ENCODE data around the gene PAIP2. TPM values are rescaled to one million over a fixed set of nuclear protein-coding genes. Genes with fewer than 3 reads are reported as not detected.

Gene PAIP2
- total RNA-seq, 4 donors from 2014 or later: 73.6 to 111 (median 97.0) TPM

DNA sequence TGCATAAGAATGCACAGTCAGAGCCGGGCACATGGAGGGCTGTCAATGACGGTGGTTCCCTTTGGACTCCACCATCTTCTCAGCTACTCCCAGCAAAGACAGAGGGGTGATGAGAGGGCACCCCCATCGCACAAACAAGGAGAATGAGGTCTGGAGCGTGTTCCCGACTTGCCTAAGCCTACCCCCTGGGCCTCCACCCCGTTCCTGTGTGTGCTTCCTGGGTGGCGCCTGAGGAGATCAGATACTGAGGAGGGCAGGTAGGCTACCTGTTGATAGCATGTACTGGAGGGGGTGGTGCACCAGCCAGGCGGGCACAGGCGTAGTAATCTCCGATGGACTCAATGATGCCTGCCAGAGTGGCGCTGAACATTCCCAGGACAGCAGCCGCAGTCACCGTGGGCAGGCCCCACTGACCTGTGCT, 37.3 kb downstream of the PAIP2 start:
- no peaks in the 10 kb centered on the region for H3K27me3 ChIP-seq
- H3K4me1 ChIP-seq: peaks cover 0 to 21% (median 8%) of the 10 kb centered on the region in 4 donors
- H3K4me3 ChIP-seq: no peak overlapping the region
- H3K9me3 ChIP-seq: no peaks in the 10 kb centered on the region
- intact Hi-C loops (cut with DNase I): no loop called here
- H3K27ac ChIP-seq (replicated peaks in 1 of 4): no peak overlapping the region
- WGBS: 81% methylated on average over 13 of the region's 13 CpGs
- no peak for DNase-seq (ENCODE audit: extremely low spot score)
- TF ChIP-seq POLR2A (IDR thresholded peaks at IDR 0.05; ENCODE audit: low read depth) (no peak), EP300 (IDR thresholded peaks at IDR 0.05) (no peak), POLR2AphosphoS5 (IDR thresholded peaks at IDR 0.05) (no peak)
- TF ChIP-seq, protein P1, sequence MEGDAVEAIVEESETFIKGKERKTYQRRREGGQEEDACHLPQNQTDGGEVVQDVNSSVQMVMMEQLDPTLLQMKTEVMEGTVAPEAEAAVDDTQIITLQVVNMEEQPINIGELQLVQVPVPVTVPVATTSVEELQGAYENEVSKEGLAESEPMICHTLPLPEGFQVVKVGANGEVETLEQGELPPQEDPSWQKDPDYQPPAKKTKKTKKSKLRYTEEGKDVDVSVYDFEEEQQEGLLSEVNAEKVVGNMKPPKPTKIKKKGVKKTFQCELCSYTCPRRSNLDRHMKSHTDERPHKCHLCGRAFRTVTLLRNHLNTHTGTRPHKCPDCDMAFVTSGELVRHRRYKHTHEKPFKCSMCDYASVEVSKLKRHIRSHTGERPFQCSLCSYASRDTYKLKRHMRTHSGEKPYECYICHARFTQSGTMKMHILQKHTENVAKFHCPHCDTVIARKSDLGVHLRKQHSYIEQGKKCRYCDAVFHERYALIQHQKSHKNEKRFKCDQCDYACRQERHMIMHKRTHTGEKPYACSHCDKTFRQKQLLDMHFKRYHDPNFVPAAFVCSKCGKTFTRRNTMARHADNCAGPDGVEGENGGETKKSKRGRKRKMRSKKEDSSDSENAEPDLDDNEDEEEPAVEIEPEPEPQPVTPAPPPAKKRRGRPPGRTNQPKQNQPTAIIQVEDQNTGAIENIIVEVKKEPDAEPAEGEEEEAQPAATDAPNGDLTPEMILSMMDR (IDR thresholded peaks at IDR 0.05): no peak
- H3K36me3 ChIP-seq: peaks cover 0 to 12% (median 0%) of the 10 kb centered on the region in 4 donors

DNA sequence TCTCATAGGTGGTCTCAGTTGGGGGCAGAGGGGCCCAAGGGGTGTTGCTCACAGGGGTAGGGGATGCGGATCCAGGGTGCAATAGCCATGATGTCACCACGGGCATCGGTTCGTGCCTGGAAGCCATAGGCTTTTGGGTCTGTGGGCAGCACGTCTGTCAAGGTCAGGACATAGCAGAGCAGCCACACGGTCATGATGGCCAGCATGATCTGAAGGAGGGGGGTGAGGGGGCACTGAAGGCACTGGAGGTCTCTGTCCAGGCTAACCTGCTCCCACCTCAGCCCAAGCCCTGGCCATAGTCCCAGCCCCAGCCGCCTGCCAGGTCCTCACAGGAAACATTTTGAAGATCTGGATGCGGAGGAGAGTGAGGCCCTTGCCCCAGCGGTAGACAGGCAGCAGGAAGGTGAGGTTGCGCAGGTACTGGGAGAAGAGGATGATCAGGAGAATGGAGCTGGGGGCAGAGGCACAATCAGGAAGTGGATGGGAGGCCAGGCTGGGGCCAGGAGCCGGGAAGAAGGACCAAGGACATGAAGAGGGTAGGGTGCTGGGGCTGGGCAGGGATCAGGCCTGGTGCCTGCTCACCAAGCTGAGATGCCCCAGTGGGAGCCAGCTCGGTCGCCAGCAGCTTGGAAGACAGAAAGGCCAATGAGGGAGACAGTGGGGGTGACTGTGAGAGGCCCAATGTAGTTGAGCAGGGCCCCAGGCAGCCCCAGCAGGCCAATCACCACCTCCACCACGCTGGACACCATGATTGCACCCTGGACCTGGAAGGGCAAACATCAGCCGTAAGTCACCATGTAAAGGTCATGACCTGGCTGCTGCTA, 38.2 kb downstream of the PAIP2 start:
- Histone ChIP-seq H3K27me3 (no peaks in the 10 kb centered on the region), H3K36me3 (peaks cover 0 to 9% (median 0%) of the 10 kb centered on the region in 4 donors), H3K9me3 (no peaks in the 10 kb centered on the region), H3K4me1 (peaks cover 0 to 17% (median 5%) of the 10 kb centered on the region in 4 donors), H3K27ac (replicated peaks in 1 of 4) (no peak overlapping the region), H3K4me3 (no peak overlapping the region)
- 95% methylated on average over 13 of the region's 15 CpGs for WGBS
- no peak for DNase-seq (ENCODE audit: extremely low spot score)
- TF ChIP-seq EP300 (IDR thresholded peaks at IDR 0.05) (no peak), POLR2AphosphoS5 (IDR thresholded peaks at IDR 0.05) (no peak), POLR2A (IDR thresholded peaks at IDR 0.05; ENCODE audit: low read depth) (no peak)
- TF ChIP-seq, protein P1 (IDR thresholded peaks at IDR 0.05): no peak
- intact Hi-C loops (cut with DNase I): no loop called here

DNA sequence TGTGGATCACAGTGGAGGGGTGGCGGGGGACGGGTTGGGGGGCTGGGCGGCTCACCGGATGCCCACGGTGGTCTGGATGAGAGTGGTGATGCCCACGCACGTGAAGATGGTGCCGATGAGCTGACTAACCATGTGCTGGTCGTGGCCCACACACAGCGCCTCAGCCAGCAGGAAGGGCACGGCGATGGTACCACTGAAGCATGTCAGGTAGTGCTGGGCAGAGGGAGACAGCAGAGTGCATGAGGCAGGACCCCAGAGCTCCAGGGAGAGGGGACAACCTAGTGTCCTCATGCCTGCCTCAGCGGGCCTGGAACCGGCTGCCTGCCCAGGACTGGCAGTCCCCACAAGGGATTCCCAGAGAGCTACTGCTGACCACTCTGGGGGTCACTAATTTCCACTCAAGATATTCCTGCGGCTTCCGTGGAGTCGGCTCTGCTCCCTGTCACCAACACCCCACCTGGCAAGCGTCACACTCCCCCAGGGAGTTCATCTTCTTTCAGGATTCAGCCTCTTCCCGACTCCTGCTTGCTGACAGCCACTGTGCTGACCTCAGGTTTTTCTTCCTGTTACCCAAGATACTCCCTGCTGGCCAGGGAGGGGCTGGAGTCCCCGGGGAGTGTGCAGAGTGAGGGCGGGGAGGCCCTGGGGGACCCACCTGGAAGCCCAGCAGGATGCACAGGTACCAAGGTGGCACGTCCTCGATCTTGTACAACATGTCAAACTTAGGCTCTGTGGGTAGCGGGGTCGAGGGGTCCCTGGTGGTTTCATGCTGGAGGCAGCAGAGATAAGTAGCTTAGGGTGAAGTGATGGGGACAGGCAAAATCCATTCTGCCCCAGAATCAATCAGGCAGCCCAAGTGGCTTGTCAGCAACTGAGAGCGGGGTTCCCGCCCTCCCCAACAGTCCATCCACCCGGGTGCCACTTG, 40.4 kb downstream of the PAIP2 start:
- no peak for TF ChIP-seq EP300 (IDR thresholded peaks at IDR 0.05)
- no peak overlapping the region for H3K4me3 ChIP-seq
- H3K9me3 ChIP-seq: no peaks in the 10 kb centered on the region
- DNase-seq (ENCODE audit: extremely low spot score): no peak
- 87% methylated on average over 24 of the region's 28 CpGs for WGBS
- H3K4me1 ChIP-seq: peaks cover 0 to 15% (median 7%) of the 10 kb centered on the region in 4 donors
- H3K36me3 ChIP-seq: peaks cover 0 to 4% (median 0%) of the 10 kb centered on the region in 4 donors
- H3K27ac ChIP-seq (replicated peaks in 1 of 4): no peak overlapping the region
- H3K27me3 ChIP-seq: no peaks in the 10 kb centered on the region
- intact Hi-C loops (cut with DNase I): no loop called here

- no peak for DNase-seq (ENCODE audit: extremely low spot score)
- Histone ChIP-seq H3K4me3 (no peak overlapping the region), H3K9me3 (no peaks in the 10 kb centered on the region), H3K27ac (replicated peaks in 1 of 4) (no peak overlapping the region), H3K36me3 (peaks cover 0 to 3% (median 0%) of the 10 kb centered on the region in 4 donors), H3K27me3 (no peaks in the 10 kb centered on the region), H3K4me1 (peaks cover 1 to 19% (median 8%) of the 10 kb centered on the region in 4 donors)
- TF ChIP-seq POLR2AphosphoS5 (IDR thresholded peaks at IDR 0.05): no peak
- TF ChIP-seq, protein P1 (IDR thresholded peaks at IDR 0.05): no peak
- TF ChIP-seq EP300 (IDR thresholded peaks at IDR 0.05): no peak
- TF ChIP-seq POLR2A (IDR thresholded peaks at IDR 0.05; ENCODE audit: low read depth): no peak
- intact Hi-C loops (cut with DNase I): no loop called here
- WGBS: 48% methylated on average over 2 of the region's 3 CpGs
These were observed 41.2 kb downstream of the PAIP2 start for GRCh38 chr5:139382807-139383206.

All from esophagus muscularis mucosa (tissue), 4 donors.